Neural cell (in vitro differentiated cells): ENCODE data around the gene LRP1. TPM values are rescaled to one million over a fixed set of nuclear protein-coding genes. Genes with fewer than 3 reads are reported as not detected.

Source experiments
- H2AFZ ChIP-seq: fragments of 200-600, 300-800 bp; sonication (generic), shearing (Covaris generic); 2 replicates; pipeline ENCODE4 v1.6.0; 2014; ENCODE audit warnings: low read depth, mild to moderate bottlenecking, antibody characterized with exemption, low read length, moderate library complexity
- H3F3A ChIP-seq: fragments of 200-600 bp; shearing (Covaris generic); 2 replicates; pipeline ENCODE4 v1.6.1; 2016; ENCODE audit warnings: mild to moderate bottlenecking, moderate library complexity, mixed read lengths, antibody characterized with exemption, low read length; ENCODE audit not compliant: insufficient read depth, poor library complexity, severe bottlenecking
- H3K27ac ChIP-seq: fragments of 200-600, 300-800 bp; sonication (generic), shearing (Covaris generic); 2 replicates; pipeline ENCODE4 v1.5.1; 2014; ENCODE audit warnings: mild to moderate bottlenecking, low read length, moderate library complexity
- H3K27me3 ChIP-seq: fragments of 300-800, 200-600 bp; sonication (generic), shearing (Covaris generic); 2 replicates; pipeline ENCODE4 v1.6.0; 2014; ENCODE audit warnings: mild to moderate bottlenecking, low read depth, low read length, moderate library complexity; ENCODE audit not compliant: insufficient read depth
- H3K36me3 ChIP-seq: fragments of 300-800, 200-600 bp; sonication (generic), shearing (Covaris generic); 2 replicates; pipeline ENCODE4 v1.5.1; 2014; ENCODE audit warnings: mild to moderate bottlenecking, antibody characterized with exemption, low read length, moderate library complexity; ENCODE audit not compliant: insufficient read depth
- H3K4me2 ChIP-seq: fragments of 300-800, 200-600 bp; sonication (generic), shearing (Covaris generic); 2 replicates; pipeline ENCODE4 v1.6.0; 2014; ENCODE audit warnings: mild to moderate bottlenecking, low read length
- H3K4me3 ChIP-seq: fragments of 300-800, 200-600 bp; sonication (generic), shearing (Covaris generic); 2 replicates; pipeline ENCODE4 v1.5.1; 2014; ENCODE audit warnings: mild to moderate bottlenecking, low read length, moderate library complexity
- H3K79me2 ChIP-seq: fragments of 200-600 bp; shearing (Covaris generic); replicated peaks from 2 replicates; pipeline ENCODE4 v1.6.0; 2014; ENCODE audit warnings: mild to moderate bottlenecking, low read length, moderate library complexity; ENCODE audit not compliant: insufficient read depth
- H3K9ac ChIP-seq: fragments of 300-800, 200-600 bp; sonication (generic), shearing (Covaris generic); 2 replicates; pipeline ENCODE4 v1.6.1; 2016; ENCODE audit warnings: mild to moderate bottlenecking, low read length, mixed read lengths
- H3K9me2 ChIP-seq: fragments of 200-600 bp; shearing (Covaris generic); 2 replicates; pipeline ENCODE4 v1.6.1; 2016; ENCODE audit warnings: mild to moderate bottlenecking, low read length, mixed read lengths; ENCODE audit not compliant: insufficient read depth
- H3K9me3 ChIP-seq: fragments of 200-600, 300-800 bp; sonication (generic), shearing (Covaris generic); 2 replicates; pipeline ENCODE4 v1.6.1; 2016; ENCODE audit warnings: mild to moderate bottlenecking, mixed run types, low read length, moderate library complexity, mixed read lengths
- H4K20me1 ChIP-seq: fragments of 200-600 bp; shearing (Covaris generic); 2 replicates; pipeline ENCODE4 v1.6.1; 2016; ENCODE audit warnings: mild to moderate bottlenecking, mixed run types; ENCODE audit not compliant: insufficient read depth
- CTCF ChIP-seq: fragments of 450-650 bp; IDR thresholded peaks from 2 replicates; pipeline ENCODE4 v1.5.1; 2014; ENCODE audit warnings: antibody characterized with exemption, mild to moderate bottlenecking, moderate library complexity; ENCODE audit not compliant: poor library complexity, severe bottlenecking
- EP300 ChIP-seq: fragments of 450-650 bp; conservative IDR thresholded peaks from 2 replicates; pipeline ENCODE4 v1.6.1; 2014; ENCODE audit warnings: antibody characterized with exemption, mild to moderate bottlenecking, moderate library complexity; ENCODE audit not compliant: poor library complexity, severe bottlenecking
- EZH2 ChIP-seq: fragments of 200-600, 300-800 bp; shearing (Covaris generic), sonication (generic); IDR thresholded peaks from 2 replicates; pipeline ENCODE4 v1.6.1; 2014; ENCODE audit warnings: antibody characterized with exemption, low read length, borderline replicate concordance, mild to moderate bottlenecking; ENCODE audit not compliant: insufficient read depth, poor library complexity, severe bottlenecking
- MXI1 ChIP-seq: fragments of 450-650 bp; conservative IDR thresholded peaks from 2 replicates; pipeline ENCODE4 v1.6.1; 2014; ENCODE audit warnings: antibody characterized with exemption, mild to moderate bottlenecking; ENCODE audit not compliant: poor library complexity, severe bottlenecking
- POLR2AphosphoS5 ChIP-seq: IDR thresholded peaks from 2 replicates; pipeline ENCODE4 v1.6.1; 2012
- RAD21 ChIP-seq: fragments of 450-650 bp; conservative IDR thresholded peaks from 2 replicates; pipeline ENCODE4 v1.6.1; 2014; ENCODE audit warnings: antibody characterized with exemption, mild to moderate bottlenecking, moderate library complexity
- REST ChIP-seq: IDR thresholded peaks from 2 replicates; pipeline ENCODE4 v1.6.1; 2012; ENCODE audit warnings: borderline replicate concordance
- SMC3 ChIP-seq: fragments of 450-650 bp; conservative IDR thresholded peaks from 2 replicates; pipeline ENCODE4 v1.6.1; 2014; ENCODE audit warnings: antibody characterized with exemption, mild to moderate bottlenecking, moderate library complexity; ENCODE audit not compliant: poor library complexity
- TAF1 ChIP-seq: IDR thresholded peaks from 2 replicates; pipeline ENCODE4 v1.6.1; 2012; ENCODE audit warnings: low read depth
- polyA plus RNA-seq: library from polyadenylated mRNA; depleted of rRNA; stranded (reverse); fragments of >200 nt; gene quantifications from 2 replicates; pipeline ENCODE4 v1.2.3, GENCODE V29; 2014

LRP1 gene
- polyA plus RNA-seq, 1 donor from 2014 or later: 18.2 TPM

- H3K36me3 ChIP-seq: peaks cover 9% of the 10 kb centered on the region
- H3K4me3 ChIP-seq: no peak overlapping the region
- no peaks in the 10 kb centered on the region for H3K27me3 ChIP-seq
- H3K9me2 ChIP-seq: no peaks in the 10 kb centered on the region
- H3K79me2 ChIP-seq: no peaks in the 10 kb centered on the region
- TF ChIP-seq MXI1 (no peak), TAF1 (no peak), CTCF (no peak), EZH2 (no peak), REST (no peak), RAD21 (no peak)
- H3K9me3 ChIP-seq: no peaks in the 10 kb centered on the region
- H4K20me1 ChIP-seq: no peaks in the 10 kb centered on the region
- H3K4me2 ChIP-seq: no peak overlapping the region
- no peaks in the 10 kb centered on the region for H3F3A ChIP-seq
- H3K27ac ChIP-seq: no peak overlapping the region
- H3K9ac ChIP-seq: no peak overlapping the region
- H2AFZ ChIP-seq: no peak overlapping the region
Measured at GRCh38 chr12:57179331-57180086, 51.2 kb downstream of the LRP1 start.

GRCh38 chr12:57180321-57180989 is 52.2 kb downstream of the LRP1 start:
- H4K20me1 ChIP-seq: no peaks in the 10 kb centered on the region
- no peaks in the 10 kb centered on the region for H3K27me3 ChIP-seq
- no peak overlapping the region for H3K27ac ChIP-seq
- H3K36me3 ChIP-seq: peaks cover 9% of the 10 kb centered on the region
- no peaks in the 10 kb centered on the region for H3K79me2 ChIP-seq
- TF ChIP-seq CTCF (no peak), EZH2 (no peak), RAD21 (no peak), REST (no peak), EP300 (no peak), SMC3 (no peak), TAF1 (no peak), POLR2AphosphoS5 (no peak)
- no peaks in the 10 kb centered on the region for H3K9me2 ChIP-seq
- no peak overlapping the region for H3K4me2 ChIP-seq
- H3K9me3 ChIP-seq: no peaks in the 10 kb centered on the region
- H3K4me3 ChIP-seq: no peak overlapping the region
- H3F3A ChIP-seq: no peaks in the 10 kb centered on the region
- H3K9ac ChIP-seq: no peak overlapping the region
- H2AFZ ChIP-seq: no peak overlapping the region
